Measurements from ENCODE around the gene VBP1. TPM values are rescaled to one million over a fixed set of nuclear protein-coding genes. Genes with fewer than 3 reads are reported as not detected.

Gene VBP1
- total RNA-seq, 1 experiment from 2014 or later = 86.2 TPM

- no peak overlapping the region for H3K9ac ChIP-seq (ENCODE audit: low read length)
- H3K36me3 ChIP-seq (ENCODE audit: low read depth, low read length) = peaks cover 26% of the 10 kb centered on the region
- H3K4me2 ChIP-seq (ENCODE audit: low read length) = no peak overlapping the region
- ChIA-PET CTCF (no interaction called here), POLR2A (ENCODE audit: unreplicated experiment) (no interaction called here)
- intact Hi-C loops (cut with micrococcal nuclease) = no loop called here
- no peaks in the 10 kb centered on the region for H3F3A ChIP-seq (ENCODE audit: low read length, unreplicated experiment)
- DNase-seq (no peak), ATAC-seq (no peak)
- H3K9me3 ChIP-seq (ENCODE audit: low read length) = no peaks in the 10 kb centered on the region
- TF ChIP-seq EZH2 (IDR thresholded peaks at IDR 0.05; ENCODE audit: low read length, unreplicated experiment) = no peak
- no peak for TF ChIP-seq EZH2phosphoT487 (IDR thresholded peaks at IDR 0.05; ENCODE audit: borderline replicate concordance, low read length)
- TF ChIP-seq, protein P1, sequence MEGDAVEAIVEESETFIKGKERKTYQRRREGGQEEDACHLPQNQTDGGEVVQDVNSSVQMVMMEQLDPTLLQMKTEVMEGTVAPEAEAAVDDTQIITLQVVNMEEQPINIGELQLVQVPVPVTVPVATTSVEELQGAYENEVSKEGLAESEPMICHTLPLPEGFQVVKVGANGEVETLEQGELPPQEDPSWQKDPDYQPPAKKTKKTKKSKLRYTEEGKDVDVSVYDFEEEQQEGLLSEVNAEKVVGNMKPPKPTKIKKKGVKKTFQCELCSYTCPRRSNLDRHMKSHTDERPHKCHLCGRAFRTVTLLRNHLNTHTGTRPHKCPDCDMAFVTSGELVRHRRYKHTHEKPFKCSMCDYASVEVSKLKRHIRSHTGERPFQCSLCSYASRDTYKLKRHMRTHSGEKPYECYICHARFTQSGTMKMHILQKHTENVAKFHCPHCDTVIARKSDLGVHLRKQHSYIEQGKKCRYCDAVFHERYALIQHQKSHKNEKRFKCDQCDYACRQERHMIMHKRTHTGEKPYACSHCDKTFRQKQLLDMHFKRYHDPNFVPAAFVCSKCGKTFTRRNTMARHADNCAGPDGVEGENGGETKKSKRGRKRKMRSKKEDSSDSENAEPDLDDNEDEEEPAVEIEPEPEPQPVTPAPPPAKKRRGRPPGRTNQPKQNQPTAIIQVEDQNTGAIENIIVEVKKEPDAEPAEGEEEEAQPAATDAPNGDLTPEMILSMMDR (conservative IDR thresholded peaks at IDR 0.05; ENCODE audit: low read depth, low read length) = no peak
- H2AFZ ChIP-seq (ENCODE audit: low read length) = no peak overlapping the region
- peaks cover 11% of the 10 kb centered on the region; the same call in 1 of the 2 replicates for H4K20me1 ChIP-seq (ENCODE audit: low read length)
- H3K9me2 ChIP-seq (replicated peaks; ENCODE audit: low read length) = no peaks in the 10 kb centered on the region
- H3K27me3 ChIP-seq (ENCODE audit: low read length) = no peaks in the 10 kb centered on the region
- peaks cover 18% of the 10 kb centered on the region for H3K4me1 ChIP-seq (ENCODE audit: insufficient read depth, low read length)
- H3K27ac ChIP-seq (ENCODE audit: low read length) = no peak overlapping the region
- no TSS peak for BruUV-seq (replicated peaks)
- no peak overlapping the region for H3K4me3 ChIP-seq (ENCODE audit: low read length)
- H3K79me2 ChIP-seq (ENCODE audit: low read length) = 0 out of 2 replicates have a peak, but pooled peaks cover 8% of the 10 kb centered on the region
Observed at GRCh38 chrX:155237719-155238118, 21.5 kb downstream of the VBP1 start.

GRCh38 chrX:155242300-155242699 lies 26.0 kb downstream of the VBP1 start:
- no peak for TF ChIP-seq EZH2phosphoT487 (IDR thresholded peaks at IDR 0.05; ENCODE audit: borderline replicate concordance, low read length)
- TF ChIP-seq, protein P1 (conservative IDR thresholded peaks at IDR 0.05; ENCODE audit: low read depth, low read length) = no peak
- no peak for TF ChIP-seq EZH2 (IDR thresholded peaks at IDR 0.05; ENCODE audit: low read length, unreplicated experiment)

DNA sequence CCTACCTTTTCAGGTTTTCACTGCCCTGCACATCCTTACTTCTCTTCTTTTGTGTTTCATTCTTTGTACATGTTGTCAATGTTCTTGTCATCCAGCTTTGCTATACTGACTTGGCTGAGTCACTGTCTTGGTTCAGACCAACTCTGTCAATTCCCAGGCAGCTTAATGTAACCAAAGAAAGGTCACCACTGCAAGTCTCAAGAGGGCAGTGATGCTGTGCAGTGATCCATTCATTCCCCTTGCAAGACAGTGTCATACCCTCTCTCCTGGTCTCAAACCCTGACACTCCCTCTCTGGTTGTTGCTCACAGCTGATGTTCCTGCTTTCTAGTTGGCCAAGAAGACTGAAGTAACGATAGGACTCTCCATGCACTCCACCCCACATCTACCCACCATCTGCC lies 30.5 kb downstream of the VBP1 start:
- intact Hi-C loops (cut with micrococcal nuclease) = no loop called here
- H3K4me1 ChIP-seq (ENCODE audit: insufficient read depth, low read length) = no peaks in the 10 kb centered on the region
- ChIA-PET POLR2A (ENCODE audit: unreplicated experiment) (no interaction called here), CTCF (no interaction called here)
- no peak for TF ChIP-seq EZH2 (IDR thresholded peaks at IDR 0.05; ENCODE audit: low read length, unreplicated experiment)
- TF ChIP-seq, protein P1 (conservative IDR thresholded peaks at IDR 0.05; ENCODE audit: low read depth, low read length) = no peak
- TF ChIP-seq EZH2phosphoT487 (IDR thresholded peaks at IDR 0.05; ENCODE audit: borderline replicate concordance, low read length) = no peak
- H3K4me2 ChIP-seq (ENCODE audit: low read length) = no peak overlapping the region
- H3K27me3 ChIP-seq (ENCODE audit: low read length) = no peaks in the 10 kb centered on the region
- no peaks in the 10 kb centered on the region for H3K36me3 ChIP-seq (ENCODE audit: low read depth, low read length)
- BruUV-seq (replicated peaks) = no TSS peak
- ATAC-seq (no peak), DNase-seq (no peak)
- no peaks in the 10 kb centered on the region for H3K79me2 ChIP-seq (ENCODE audit: low read length)
- H3K9me3 ChIP-seq (ENCODE audit: low read length) = no peaks in the 10 kb centered on the region
- H4K20me1 ChIP-seq (ENCODE audit: low read length) = no peaks in the 10 kb centered on the region
- H3K4me3 ChIP-seq (ENCODE audit: low read length) = no peak overlapping the region
- no peaks in the 10 kb centered on the region for H3K9me2 ChIP-seq (replicated peaks; ENCODE audit: low read length)
- no peaks in the 10 kb centered on the region for H3F3A ChIP-seq (ENCODE audit: low read length, unreplicated experiment)
- no peak overlapping the region for H3K9ac ChIP-seq (ENCODE audit: low read length)
- no peak overlapping the region for H3K27ac ChIP-seq (ENCODE audit: low read length)
- no peak overlapping the region for H2AFZ ChIP-seq (ENCODE audit: low read length)

More at GRCh38 chrX:155242300-155242699, 26.0 kb downstream of the VBP1 start:
- no peaks in the 10 kb centered on the region for H3K27me3 ChIP-seq (ENCODE audit: low read length)
- intact Hi-C loops (cut with micrococcal nuclease) = no loop called here
- ChIA-PET CTCF (no interaction called here), POLR2A (ENCODE audit: unreplicated experiment) (no interaction called here)
- H3K4me1 ChIP-seq (ENCODE audit: insufficient read depth, low read length) = no peaks in the 10 kb centered on the region
- no peaks in the 10 kb centered on the region for H3K9me3 ChIP-seq (ENCODE audit: low read length)
- ATAC-seq (no peak), DNase-seq (no peak)
- H3F3A ChIP-seq (ENCODE audit: low read length, unreplicated experiment) = no peaks in the 10 kb centered on the region
- H3K36me3 ChIP-seq (ENCODE audit: low read depth, low read length) = peaks cover 19% of the 10 kb centered on the region
- no peaks in the 10 kb centered on the region for H4K20me1 ChIP-seq (ENCODE audit: low read length)
- no peak overlapping the region for H3K27ac ChIP-seq (ENCODE audit: low read length)
- H3K4me3 ChIP-seq (ENCODE audit: low read length) = no peak overlapping the region
- no TSS peak for BruUV-seq (replicated peaks)
- no peak overlapping the region for H3K9ac ChIP-seq (ENCODE audit: low read length)
- no peaks in the 10 kb centered on the region for H3K79me2 ChIP-seq (ENCODE audit: low read length)
- H3K9me2 ChIP-seq (replicated peaks; ENCODE audit: low read length) = no peaks in the 10 kb centered on the region
- no peak overlapping the region for H3K4me2 ChIP-seq (ENCODE audit: low read length)
- H2AFZ ChIP-seq (ENCODE audit: low read length) = no peak overlapping the region

Data from PC-3 (cell line).